H9 (cell line): ENCODE measurements around the gene COQ8A. TPM values are rescaled to one million over a fixed set of nuclear protein-coding genes. Genes with fewer than 3 reads are reported as not detected.

ENCODE experiments used
- DNase-seq: peaks from one replicate; pipeline ENCODE4 v3.0.0-alpha.2; 2017
- H2AFZ ChIP-seq: one replicate; pipeline ENCODE4 v1.6.1; 2013; ENCODE audit warnings: mild to moderate bottlenecking, low read length, control low read depth, moderate library complexity
- H2AK5ac ChIP-seq: 2 replicates; pipeline ENCODE4 v1.6.1; 2013; ENCODE audit warnings: low read length, control low read depth, mixed read lengths; ENCODE audit not compliant: insufficient read length
- H2BK120ac ChIP-seq: one replicate; pipeline ENCODE4 v1.6.1; 2013; ENCODE audit warnings: low read depth, mild to moderate bottlenecking, low read length, control low read depth, inconsistent platforms; ENCODE audit not compliant: poor library complexity, severe bottlenecking
- H2BK12ac ChIP-seq: 2 replicates; pipeline ENCODE4 v1.6.1; 2013; ENCODE audit warnings: low read length, control low read depth, mixed read lengths, low read depth; ENCODE audit not compliant: insufficient read length
- H2BK15ac ChIP-seq: 2 replicates; pipeline ENCODE4 v1.6.1; 2013; ENCODE audit warnings: low read depth, low read length, control low read depth
- H2BK20ac ChIP-seq: one replicate; pipeline ENCODE4 v1.6.1; 2013; ENCODE audit warnings: low read depth, mild to moderate bottlenecking, low read length, control low read depth, inconsistent platforms; ENCODE audit not compliant: poor library complexity, severe bottlenecking
- H2BK5ac ChIP-seq: 2 replicates; pipeline ENCODE4 v1.6.1; 2013; ENCODE audit warnings: low read length, control low read depth, mixed read lengths; ENCODE audit not compliant: insufficient read length
- H3K14ac ChIP-seq: 2 replicates; pipeline ENCODE4 v1.6.1; 2013; ENCODE audit warnings: low read length, control low read depth; ENCODE audit not compliant: insufficient read depth
- H3K18ac ChIP-seq: 2 replicates; pipeline ENCODE4 v1.6.1; 2013; ENCODE audit warnings: low read depth, mild to moderate bottlenecking, mixed read lengths, low read length, control low read depth; ENCODE audit not compliant: insufficient read length
- H3K23ac ChIP-seq: 2 replicates; pipeline ENCODE4 v1.6.1; 2013; ENCODE audit warnings: low read length, control low read depth, mixed read lengths, low read depth; ENCODE audit not compliant: insufficient read length
- H3K23me2 ChIP-seq: 2 replicates; pipeline ENCODE4 v1.6.1; 2013; ENCODE audit warnings: low read depth, mild to moderate bottlenecking, mixed read lengths, low read length, control low read depth; ENCODE audit not compliant: insufficient read length, poor library complexity, severe bottlenecking
- H3K27ac ChIP-seq: 2 replicates; pipeline ENCODE4 v1.5.1; 2013; ENCODE audit warnings: low read length, control low read depth, mixed read lengths, low read depth; ENCODE audit not compliant: insufficient read length
- H3K27me3 ChIP-seq: 2 replicates; pipeline ENCODE4 v1.6.1; 2013; ENCODE audit warnings: low read length, control low read depth, inconsistent platforms; ENCODE audit not compliant: insufficient read depth
- H3K4ac ChIP-seq: 2 replicates; pipeline ENCODE4 v1.6.1; 2013; ENCODE audit warnings: low read depth, mild to moderate bottlenecking, control low read depth, inconsistent platforms, low read length, moderate library complexity
- H3K4me1 ChIP-seq: 2 replicates; pipeline ENCODE4 v1.6.1; 2013; ENCODE audit warnings: low read length, control low read depth, inconsistent platforms; ENCODE audit not compliant: insufficient read depth
- H3K4me2 ChIP-seq: 2 replicates; pipeline ENCODE4 v1.6.1; 2013; ENCODE audit warnings: low read length, control low read depth, mixed read lengths; ENCODE audit not compliant: insufficient read length, insufficient read depth
- H3K56ac ChIP-seq: 2 replicates; pipeline ENCODE4 v1.6.1; 2013; ENCODE audit warnings: low read depth, mild to moderate bottlenecking, mixed read lengths, low read length, control low read depth; ENCODE audit not compliant: insufficient read length
- H3K79me1 ChIP-seq: 2 replicates; pipeline ENCODE4 v1.6.1; 2013; ENCODE audit warnings: low read depth, mild to moderate bottlenecking, moderate library complexity, low read length, control low read depth, inconsistent platforms; ENCODE audit not compliant: insufficient read depth, poor library complexity, severe bottlenecking
- H3K79me2 ChIP-seq: 2 replicates; pipeline ENCODE4 v1.6.1; 2013; ENCODE audit warnings: low read length, control low read depth, inconsistent platforms; ENCODE audit not compliant: insufficient read depth
- H3K9ac ChIP-seq: 2 replicates; pipeline ENCODE4 v1.6.1; 2013; ENCODE audit warnings: low read length, control low read depth, mixed read lengths; ENCODE audit not compliant: insufficient read length; ENCODE audit errors: extremely low read depth
- H3K9me3 ChIP-seq: one replicate; pipeline ENCODE4 v1.6.1; 2013; ENCODE audit warnings: low read depth, low read length, inconsistent platforms; ENCODE audit not compliant: control insufficient read depth
- H3T11ph ChIP-seq: one replicate; pipeline ENCODE4 v1.6.1; 2013; ENCODE audit warnings: mild to moderate bottlenecking, low read length, control low read depth, inconsistent platforms
- H4K20me1 ChIP-seq: one replicate; pipeline ENCODE4 v1.6.1; 2013; ENCODE audit not compliant: control insufficient read depth, insufficient read length, insufficient read depth
- H4K5ac ChIP-seq: 2 replicates; pipeline ENCODE4 v1.6.1; 2013; ENCODE audit warnings: low read depth, mild to moderate bottlenecking, mixed read lengths, low read length, control low read depth; ENCODE audit not compliant: insufficient read length
- H4K8ac ChIP-seq: replicated peaks from 2 replicates; pipeline ENCODE4 v1.6.1; 2013; ENCODE audit warnings: low read length, control low read depth, mixed read lengths, low read depth; ENCODE audit not compliant: insufficient read length
- H4K91ac ChIP-seq: 2 replicates; pipeline ENCODE4 v1.6.1; 2013; ENCODE audit warnings: low read depth, mild to moderate bottlenecking, moderate library complexity, mixed read lengths, low read length, control low read depth; ENCODE audit not compliant: insufficient read length
- H3K27ac Mint-ChIP-seq, 3 experiments: 2 replicates in 2 of 3; 3 replicates in 1 of 3; pipeline ENCODE4 v1.8.0; 2020 to 2021; ENCODE audit warnings: mixed read lengths in 3 of 3, mild to moderate bottlenecking in 1 of 3, moderate library complexity in 1 of 3
- H3K27me3 Mint-ChIP-seq: 2 replicates; pipeline ENCODE4 v1.8.0; 2021; ENCODE audit warnings: low read depth, mild to moderate bottlenecking, moderate library complexity, mixed read lengths
- H3K36me3 Mint-ChIP-seq, 3 experiments: 2 replicates in 2 of 3; 3 replicates in 1 of 3; pipeline ENCODE4 v1.8.0; 2020 to 2021; ENCODE audit warnings: low read depth in 3 of 3, mixed read lengths in 3 of 3; ENCODE audit not compliant: insufficient read depth in 1 of 3
- H3K4me1 Mint-ChIP-seq, 2 experiments: 2 replicates each; pipeline ENCODE4 v1.8.0; 2020; ENCODE audit warnings: mixed read lengths in 2 of 2
- H3K4me3 Mint-ChIP-seq, 2 experiments: 2 replicates in 1 of 2; 3 replicates in 1 of 2; pipeline ENCODE4 v1.8.0; 2020 to 2021; ENCODE audit warnings: mild to moderate bottlenecking in 2 of 2, mixed read lengths in 2 of 2, moderate library complexity in 1 of 2
- H3K9me3 Mint-ChIP-seq, 2 experiments: 2 replicates in 1 of 2; 3 replicates in 1 of 2; pipeline ENCODE4 v1.8.0; 2020; ENCODE audit warnings: mild to moderate bottlenecking in 2 of 2, mixed read lengths in 2 of 2, moderate library complexity in 1 of 2
- WGBS: extraction: QIAGEN DNeasy Blood & Tissue Kit; methylation state at CpG from one replicate; pipeline ENCODE4 v1.1.7; 2013; ENCODE audit warnings: missing lambda C conversion rate, low lambda C conversion rate, mixed read lengths; ENCODE audit not compliant: insufficient read length; ENCODE audit errors: extremely low coverage; 5-methylcytosine and 5-hydroxymethylcytosine counted together
- total RNA-seq: library from RNA; stranded (reverse); gene quantifications from 2 replicates; pipeline ENCODE4 v1.2.1, GENCODE V29; 2021
- TF ChIP-seq, protein P1 (sequence below): fragments of 200-600 bp; sonication (generic); conservative IDR thresholded peaks from 3 replicates; pipeline ENCODE4 v1.8.0; 2021; ENCODE audit warnings: antibody characterized with exemption, mild to moderate bottlenecking

COQ8A gene
- total RNA-seq, 1 experiment from 2014 or later: 26.0 TPM

- Histone ChIP-seq H2AFZ (no peak overlapping the region), H3K79me2 (no peaks in the 10 kb centered on the region), H3K4me1 (no peaks in the 10 kb centered on the region), H3K23me2 (no peaks in the 10 kb centered on the region), H4K20me1 (no peaks in the 10 kb centered on the region), H3K27ac (no peak overlapping the region), H2AK5ac (no peak overlapping the region), H4K91ac (no peak overlapping the region), H2BK15ac (no peak overlapping the region), H4K8ac (no peak overlapping the region), H3K27me3 (no peaks in the 10 kb centered on the region), H3T11ph (no peak overlapping the region), H3K14ac (no peak overlapping the region), H4K5ac (no peak overlapping the region), H3K4ac (no peak overlapping the region), H2BK20ac (no peak overlapping the region), H3K79me1 (no peaks in the 10 kb centered on the region), H3K4me2 (no peak overlapping the region), H3K56ac (no peak overlapping the region), H2BK120ac (no peak overlapping the region), H2BK12ac (no peak overlapping the region), H3K18ac (no peak overlapping the region), H3K9me3 (no peaks in the 10 kb centered on the region), H3K23ac (no peak overlapping the region), H2BK5ac (no peak overlapping the region), H3K9ac (no peak overlapping the region)
- no CpG with 5 or more reads among the region's 5 CpGs for WGBS
- no peak overlapping the region for H3K4me3 Mint-ChIP-seq
- H3K27ac Mint-ChIP-seq: no peak overlapping the region
- H3K27me3 Mint-ChIP-seq: no peaks in the 10 kb centered on the region
- no peak for DNase-seq
- TF ChIP-seq, protein P1, sequence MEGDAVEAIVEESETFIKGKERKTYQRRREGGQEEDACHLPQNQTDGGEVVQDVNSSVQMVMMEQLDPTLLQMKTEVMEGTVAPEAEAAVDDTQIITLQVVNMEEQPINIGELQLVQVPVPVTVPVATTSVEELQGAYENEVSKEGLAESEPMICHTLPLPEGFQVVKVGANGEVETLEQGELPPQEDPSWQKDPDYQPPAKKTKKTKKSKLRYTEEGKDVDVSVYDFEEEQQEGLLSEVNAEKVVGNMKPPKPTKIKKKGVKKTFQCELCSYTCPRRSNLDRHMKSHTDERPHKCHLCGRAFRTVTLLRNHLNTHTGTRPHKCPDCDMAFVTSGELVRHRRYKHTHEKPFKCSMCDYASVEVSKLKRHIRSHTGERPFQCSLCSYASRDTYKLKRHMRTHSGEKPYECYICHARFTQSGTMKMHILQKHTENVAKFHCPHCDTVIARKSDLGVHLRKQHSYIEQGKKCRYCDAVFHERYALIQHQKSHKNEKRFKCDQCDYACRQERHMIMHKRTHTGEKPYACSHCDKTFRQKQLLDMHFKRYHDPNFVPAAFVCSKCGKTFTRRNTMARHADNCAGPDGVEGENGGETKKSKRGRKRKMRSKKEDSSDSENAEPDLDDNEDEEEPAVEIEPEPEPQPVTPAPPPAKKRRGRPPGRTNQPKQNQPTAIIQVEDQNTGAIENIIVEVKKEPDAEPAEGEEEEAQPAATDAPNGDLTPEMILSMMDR: no peak
- peaks cover 0 to 13% (median 0%) of the 10 kb centered on the region in 3 experiments; a peak in 4 of 7 replicates for H3K36me3 Mint-ChIP-seq
- H3K4me1 Mint-ChIP-seq: no peaks in the 10 kb centered on the region
- no peaks in the 10 kb centered on the region for H3K9me3 Mint-ChIP-seq
Observed at GRCh38 chr1:227006226-227006796, 66.2 kb downstream of the COQ8A start.
